ENCODE results near the gene CLRN1. TPM values are rescaled to one million over a fixed set of nuclear protein-coding genes. Genes with fewer than 3 reads are reported as not detected.

CLRN1 gene
- total RNA-seq, 1 donor from 2014 or later: not detected

DNA sequence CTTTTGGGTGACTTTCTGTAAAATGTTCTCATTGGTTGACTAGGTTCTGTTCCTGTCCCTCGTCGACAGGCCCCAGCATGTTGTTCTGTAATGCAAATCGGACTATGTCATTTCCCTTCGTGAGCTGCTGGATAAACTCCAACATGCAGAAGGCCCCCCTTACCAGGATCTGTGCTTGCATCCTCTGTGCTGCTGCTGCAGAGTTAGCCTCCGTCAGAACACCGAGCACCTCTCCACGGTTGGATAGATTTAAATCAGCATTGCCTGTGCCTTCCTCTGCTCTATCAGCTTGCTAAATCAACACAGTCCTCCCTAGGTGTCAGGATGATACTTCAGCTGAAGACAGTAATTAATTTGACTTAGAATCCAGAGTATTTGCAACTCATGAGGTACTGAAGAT, 54.6 kb downstream of the CLRN1 start:
- no peaks in the 10 kb centered on the region for H3K9me3 ChIP-seq
- DNase-seq (ENCODE audit: extremely low spot score in 2 of 2): no peak
- TF ChIP-seq POLR2A (IDR thresholded peaks at IDR 0.05) (no peak), POLR2AphosphoS5 (IDR thresholded peaks at IDR 0.05; ENCODE audit: insufficient read depth in 1 of 2, low read depth in 1 of 2) (no peak)
- TF ChIP-seq, protein P1, sequence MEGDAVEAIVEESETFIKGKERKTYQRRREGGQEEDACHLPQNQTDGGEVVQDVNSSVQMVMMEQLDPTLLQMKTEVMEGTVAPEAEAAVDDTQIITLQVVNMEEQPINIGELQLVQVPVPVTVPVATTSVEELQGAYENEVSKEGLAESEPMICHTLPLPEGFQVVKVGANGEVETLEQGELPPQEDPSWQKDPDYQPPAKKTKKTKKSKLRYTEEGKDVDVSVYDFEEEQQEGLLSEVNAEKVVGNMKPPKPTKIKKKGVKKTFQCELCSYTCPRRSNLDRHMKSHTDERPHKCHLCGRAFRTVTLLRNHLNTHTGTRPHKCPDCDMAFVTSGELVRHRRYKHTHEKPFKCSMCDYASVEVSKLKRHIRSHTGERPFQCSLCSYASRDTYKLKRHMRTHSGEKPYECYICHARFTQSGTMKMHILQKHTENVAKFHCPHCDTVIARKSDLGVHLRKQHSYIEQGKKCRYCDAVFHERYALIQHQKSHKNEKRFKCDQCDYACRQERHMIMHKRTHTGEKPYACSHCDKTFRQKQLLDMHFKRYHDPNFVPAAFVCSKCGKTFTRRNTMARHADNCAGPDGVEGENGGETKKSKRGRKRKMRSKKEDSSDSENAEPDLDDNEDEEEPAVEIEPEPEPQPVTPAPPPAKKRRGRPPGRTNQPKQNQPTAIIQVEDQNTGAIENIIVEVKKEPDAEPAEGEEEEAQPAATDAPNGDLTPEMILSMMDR (IDR thresholded peaks at IDR 0.05): no peak
- intact Hi-C loops (cut with DNase I): no loop called here
- no peaks in the 10 kb centered on the region for H3K4me1 ChIP-seq
- no peaks in the 10 kb centered on the region for H3K27me3 ChIP-seq
- no peak overlapping the region for H3K27ac ChIP-seq
- no peaks in the 10 kb centered on the region for H3K36me3 ChIP-seq
- H3K4me3 ChIP-seq: no peak overlapping the region

DNA sequence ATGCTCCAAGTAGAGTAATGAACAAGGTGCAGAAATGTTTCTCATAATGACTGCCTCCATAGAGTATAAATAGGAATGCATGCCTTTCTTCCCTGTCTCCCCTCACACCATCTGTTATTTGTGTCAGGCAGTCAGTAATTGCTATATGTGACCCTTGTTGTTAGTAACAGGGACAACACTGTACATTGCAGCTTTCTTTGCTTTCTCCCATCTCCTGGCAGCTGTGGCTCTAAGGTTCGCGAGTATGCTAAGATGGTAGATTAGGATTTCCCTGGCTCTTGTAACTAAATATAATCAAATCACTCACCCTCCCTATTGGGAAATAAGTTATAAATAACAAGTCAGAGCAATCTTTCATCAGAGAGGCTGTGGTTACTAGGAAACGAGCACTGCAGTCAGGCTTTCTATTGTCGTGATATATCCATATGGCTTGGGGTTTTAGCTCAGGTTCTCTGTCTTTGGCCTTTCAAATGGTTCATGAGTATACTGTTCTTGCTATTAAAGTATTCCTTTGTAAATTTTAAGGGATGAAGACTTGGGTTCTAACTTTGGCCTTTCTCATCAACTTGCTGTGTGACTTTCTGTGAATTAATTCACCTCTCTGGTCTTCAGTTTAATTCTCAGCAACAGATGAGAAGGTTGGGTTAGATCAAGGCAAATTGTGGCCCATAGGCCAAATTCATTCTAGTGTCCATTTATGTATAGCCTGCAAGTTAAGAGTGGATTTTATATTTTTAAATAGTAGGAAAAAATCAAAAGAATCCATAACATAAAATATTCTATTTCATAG, 59.2 kb downstream of the CLRN1 start:
- no peaks in the 10 kb centered on the region for H3K36me3 ChIP-seq
- H3K9me3 ChIP-seq: no peaks in the 10 kb centered on the region
- intact Hi-C loops (cut with DNase I): no loop called here
- H3K27ac ChIP-seq: no peak overlapping the region
- no peak for DNase-seq (ENCODE audit: extremely low spot score in 2 of 2)
- no peaks in the 10 kb centered on the region for H3K27me3 ChIP-seq
- H3K4me1 ChIP-seq: no peaks in the 10 kb centered on the region
- H3K4me3 ChIP-seq: no peak overlapping the region
- TF ChIP-seq, protein P1 (IDR thresholded peaks at IDR 0.05): no peak
- no peak for TF ChIP-seq POLR2AphosphoS5 (IDR thresholded peaks at IDR 0.05; ENCODE audit: insufficient read depth in 1 of 2, low read depth in 1 of 2)
- no peak for TF ChIP-seq POLR2A (IDR thresholded peaks at IDR 0.05)

DNA sequence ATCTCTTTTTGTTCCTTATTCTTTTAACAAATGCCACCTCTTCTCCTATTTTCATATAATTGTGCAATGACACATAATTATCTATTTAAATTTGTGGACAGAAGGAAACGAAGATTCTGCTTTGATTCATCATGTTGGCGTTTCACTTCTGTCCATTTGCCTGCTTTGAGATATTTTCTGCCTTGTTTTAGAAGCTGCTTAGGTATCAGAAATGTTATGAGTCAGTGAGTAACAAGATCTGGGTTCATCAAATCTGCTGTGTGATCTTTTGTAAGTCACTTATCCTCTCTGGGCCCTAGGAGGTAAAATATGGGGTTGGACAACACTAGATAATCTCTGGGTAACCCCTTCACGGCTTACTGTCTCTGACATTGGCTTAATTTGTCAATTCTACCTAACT, 60.0 kb downstream of the CLRN1 start:
- no peak overlapping the region for H3K27ac ChIP-seq
- no peaks in the 10 kb centered on the region for H3K36me3 ChIP-seq
- TF ChIP-seq, protein P1 (IDR thresholded peaks at IDR 0.05): no peak
- TF ChIP-seq POLR2A (IDR thresholded peaks at IDR 0.05): no peak
- TF ChIP-seq POLR2AphosphoS5 (IDR thresholded peaks at IDR 0.05; ENCODE audit: insufficient read depth in 1 of 2, low read depth in 1 of 2): no peak
- H3K4me1 ChIP-seq: no peaks in the 10 kb centered on the region
- H3K4me3 ChIP-seq: no peak overlapping the region
- H3K9me3 ChIP-seq: no peaks in the 10 kb centered on the region
- H3K27me3 ChIP-seq: no peaks in the 10 kb centered on the region
- intact Hi-C loops (cut with DNase I): no loop called here
- DNase-seq (ENCODE audit: extremely low spot score in 2 of 2): no peak

DNA sequence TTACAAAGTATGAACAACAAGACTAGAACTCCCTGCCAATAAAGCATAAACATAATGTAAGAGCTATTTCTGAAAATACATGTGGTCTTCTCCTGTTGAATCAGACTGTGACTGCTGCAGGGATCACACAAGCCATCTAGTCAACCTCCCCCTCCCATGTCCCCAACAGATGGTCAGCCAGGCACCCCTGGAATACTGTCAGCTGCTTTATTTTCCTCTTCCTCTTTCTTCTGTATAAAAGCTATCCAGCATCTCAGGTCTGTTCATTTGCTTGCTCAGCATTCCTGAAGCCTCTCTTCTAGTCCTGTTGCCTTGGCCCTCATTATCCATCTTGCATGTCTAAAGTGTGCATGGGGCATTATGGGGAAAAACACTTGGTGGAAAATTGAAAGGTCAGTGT, 60.8 kb downstream of the CLRN1 start:
- H3K27me3 ChIP-seq: no peaks in the 10 kb centered on the region
- no peak for DNase-seq (ENCODE audit: extremely low spot score in 2 of 2)
- no peaks in the 10 kb centered on the region for H3K4me1 ChIP-seq
- no peak overlapping the region for H3K4me3 ChIP-seq
- H3K36me3 ChIP-seq: no peaks in the 10 kb centered on the region
- H3K27ac ChIP-seq: no peak overlapping the region
- H3K9me3 ChIP-seq: no peaks in the 10 kb centered on the region
- TF ChIP-seq POLR2AphosphoS5 (IDR thresholded peaks at IDR 0.05; ENCODE audit: insufficient read depth in 1 of 2, low read depth in 1 of 2): no peak
- TF ChIP-seq, protein P1 (IDR thresholded peaks at IDR 0.05): no peak
- TF ChIP-seq POLR2A (IDR thresholded peaks at IDR 0.05): no peak
- intact Hi-C loops (cut with DNase I): no loop called here

DNA sequence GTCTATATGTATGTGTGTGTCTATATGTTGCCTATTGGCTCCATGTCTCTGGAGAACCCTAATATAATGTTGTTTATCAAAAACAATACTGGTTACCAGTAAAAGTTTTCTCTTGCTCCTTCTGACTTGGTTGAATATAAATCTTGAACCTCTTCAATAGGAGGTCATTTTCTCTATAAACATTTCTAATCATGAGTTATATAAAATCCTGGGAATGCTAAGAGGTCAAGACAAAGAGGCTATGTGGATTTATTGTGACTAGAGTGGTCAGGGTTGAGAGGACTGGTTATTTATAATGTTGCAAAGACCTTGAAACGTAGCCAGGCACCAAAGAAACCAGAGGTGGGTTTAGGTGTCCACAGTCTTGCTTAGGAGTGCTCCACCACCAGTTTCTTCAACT, 66.1 kb downstream of the CLRN1 start:
- no peak for TF ChIP-seq POLR2A (IDR thresholded peaks at IDR 0.05)
- TF ChIP-seq, protein P1 (IDR thresholded peaks at IDR 0.05): no peak
- no peak for TF ChIP-seq POLR2AphosphoS5 (IDR thresholded peaks at IDR 0.05; ENCODE audit: insufficient read depth in 1 of 2, low read depth in 1 of 2)
- Histone ChIP-seq H3K36me3 (no peaks in the 10 kb centered on the region), H3K4me1 (no peaks in the 10 kb centered on the region), H3K27me3 (no peaks in the 10 kb centered on the region), H3K9me3 (no peaks in the 10 kb centered on the region), H3K4me3 (no peak overlapping the region), H3K27ac (no peak overlapping the region)
- no peak for DNase-seq (ENCODE audit: extremely low spot score in 2 of 2)
- intact Hi-C loops (cut with DNase I): no loop called here

Measured in vagina (tissue), 2 donors.